GM12801 (cell line): Measurements from ENCODE around the gene FAM149B1.

Source experiments
- CTCF ChIP-seq: IDR thresholded peaks from one replicate; pipeline ENCODE4 v1.5.1; 2011; ENCODE audit warnings: control low read depth; ENCODE audit not compliant: insufficient read length; ENCODE audit errors: extremely low read depth

FAM149B1 gene

DNA sequence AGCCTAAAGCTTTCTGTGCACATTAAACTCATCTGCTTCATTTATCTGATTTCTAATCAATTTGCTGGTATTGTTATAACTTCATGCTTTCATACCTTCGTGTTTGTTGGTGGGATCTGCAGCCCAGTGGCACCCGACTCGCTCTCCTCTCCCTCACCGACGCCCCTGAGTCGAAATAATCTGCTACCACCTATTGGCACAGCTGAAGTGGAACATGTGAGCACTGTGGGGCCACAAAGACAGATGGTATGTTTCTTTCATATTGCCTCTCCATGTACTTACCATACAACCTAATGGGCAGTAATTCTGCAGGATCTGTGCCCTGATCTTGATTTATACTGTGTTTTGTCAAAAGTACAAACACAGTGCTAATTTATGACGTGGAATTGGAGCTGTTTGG is 66.8 kb downstream of the FAM149B1 start:
- TF ChIP-seq CTCF: no peak

GRCh38 chr10:73238990-73239566 is 71.2 kb downstream of the FAM149B1 start:
- TF ChIP-seq CTCF: no peak

DNA sequence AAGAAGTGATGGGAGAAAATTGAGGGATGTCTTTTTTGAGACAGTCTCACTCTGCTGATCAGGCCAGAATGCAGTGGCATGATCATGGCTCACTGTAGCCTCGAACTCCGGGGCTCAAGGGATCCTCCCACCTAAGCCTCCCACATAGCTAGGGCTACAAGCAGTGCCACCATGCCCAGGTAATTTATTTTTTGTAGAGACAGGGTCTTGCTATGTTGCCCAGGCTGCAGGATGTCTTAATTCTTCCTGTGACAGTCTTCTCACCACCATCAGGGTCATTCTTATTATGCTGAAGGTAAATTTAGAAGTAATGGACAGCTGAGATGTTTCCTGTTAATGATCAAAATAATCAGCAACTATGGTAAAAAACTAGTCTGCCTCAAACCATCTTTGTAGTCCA is 72.0 kb downstream of the FAM149B1 start:
- no peak for TF ChIP-seq CTCF

DNA sequence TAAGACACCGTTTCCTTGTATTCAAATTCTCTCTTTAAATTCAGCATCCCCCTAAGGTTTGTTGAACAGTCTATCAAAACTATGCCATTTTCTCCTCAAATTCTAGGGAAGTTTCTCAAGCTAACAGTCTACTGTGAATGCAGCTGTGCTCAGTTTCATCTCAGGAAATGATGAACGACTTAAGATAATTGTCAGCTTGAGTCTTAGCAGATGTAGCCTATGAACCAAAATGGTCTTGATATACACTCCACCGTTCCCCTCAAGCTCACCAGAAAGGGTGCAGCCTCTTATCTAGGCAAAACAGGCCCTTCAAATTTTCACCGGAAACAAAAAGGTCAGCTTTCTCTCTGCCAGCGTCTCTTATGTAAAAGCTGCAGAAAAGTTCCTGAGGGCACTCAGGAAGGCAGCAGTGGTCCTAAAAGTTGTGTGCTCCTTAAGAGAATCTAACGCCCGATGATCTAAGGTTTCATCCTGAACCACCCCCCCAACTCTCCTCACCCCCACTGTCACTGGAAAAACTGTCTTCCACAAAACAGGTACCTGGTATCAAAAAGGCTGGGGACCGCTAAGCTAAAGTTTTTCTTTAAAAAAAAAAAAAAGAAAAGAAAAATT is 77.1 kb downstream of the FAM149B1 start:
- no peak for TF ChIP-seq CTCF

- TF ChIP-seq CTCF: no peak
These were observed 78.4 kb downstream of the FAM149B1 start for GRCh38 chr10:73246322-73246645.

GRCh38 chr10:73246646-73247508 is 79.0 kb downstream of the FAM149B1 start, which contains the start of gene DNAJC9:
TSS of gene DNAJC9 (minus strand) at chr10:73247255. CDS start at chr10:73247189, 66 bp downstream.
- no peak for TF ChIP-seq CTCF

GRCh38 chr10:73247509-73248258 is 79.8 kb downstream of the FAM149B1 start:
- no peak for TF ChIP-seq CTCF
